Activated T-cell treated with anti-CD3 and anti-CD28 coated beads, Interleukin-2, amount 50 U/mL, for 24 hours (primary cell): ENCODE data around the gene MSI2.

ENCODE experiments used
- DNase-seq: peaks from one replicate; pipeline ENCODE4 v3.0.0-alpha.2; 2020
- H3K27ac Mint-ChIP-seq: 2 replicates; pipeline ENCODE4 v1.8.0; 2020; ENCODE audit warnings: mild to moderate bottlenecking, mixed read lengths
- H3K27me3 Mint-ChIP-seq: 2 replicates; pipeline ENCODE4 v1.8.0; 2020; ENCODE audit warnings: mixed read lengths
- H3K36me3 Mint-ChIP-seq: 2 replicates; pipeline ENCODE4 v1.8.0; 2020; ENCODE audit warnings: low read depth, mixed read lengths
- H3K4me1 Mint-ChIP-seq: 2 replicates; pipeline ENCODE4 v1.8.0; 2020; ENCODE audit warnings: low read depth, mixed read lengths
- H3K4me3 Mint-ChIP-seq: 2 replicates; pipeline ENCODE4 v1.8.0; 2020; ENCODE audit warnings: mild to moderate bottlenecking, moderate library complexity, mixed read lengths
- H3K9me3 Mint-ChIP-seq: 2 replicates; pipeline ENCODE4 v1.8.0; 2020; ENCODE audit warnings: mixed read lengths

The MSI2 gene

GRCh38 chr17:57630736-57631135 lies 374.4 kb downstream of the MSI2 start:
- no peak overlapping the region for H3K4me3 Mint-ChIP-seq
- no peaks in the 10 kb centered on the region for H3K4me1 Mint-ChIP-seq
- no peaks in the 10 kb centered on the region for H3K9me3 Mint-ChIP-seq
- H3K27me3 Mint-ChIP-seq, result no peaks in the 10 kb centered on the region
- no peak overlapping the region for H3K27ac Mint-ChIP-seq
- peaks cover 73% of the 10 kb centered on the region for H3K36me3 Mint-ChIP-seq
- DNase-seq, result no peak

- no peak overlapping the region for H3K4me3 Mint-ChIP-seq
- no peaks in the 10 kb centered on the region for H3K4me1 Mint-ChIP-seq
- H3K27ac Mint-ChIP-seq, result no peak overlapping the region
- peaks cover 78% of the 10 kb centered on the region for H3K36me3 Mint-ChIP-seq
- no peak for DNase-seq
- no peaks in the 10 kb centered on the region for H3K27me3 Mint-ChIP-seq
- H3K9me3 Mint-ChIP-seq, result no peaks in the 10 kb centered on the region
These were observed 375.5 kb downstream of the MSI2 start for GRCh38 chr17:57631871-57632270.

GRCh38 chr17:57632294-57632693 lies 376.0 kb downstream of the MSI2 start:
- Mint-ChIP-seq H3K4me3 (no peak overlapping the region), H3K36me3 (peaks cover 79% of the 10 kb centered on the region), H3K9me3 (no peaks in the 10 kb centered on the region), H3K27me3 (no peaks in the 10 kb centered on the region), H3K27ac (no peak overlapping the region), H3K4me1 (no peaks in the 10 kb centered on the region)
- no peak for DNase-seq

GRCh38 chr17:57633236-57633635 lies 376.9 kb downstream of the MSI2 start:
- H3K4me1 Mint-ChIP-seq, result no peaks in the 10 kb centered on the region
- no peak overlapping the region for H3K27ac Mint-ChIP-seq

GRCh38 chr17:57634713-57635465 lies 378.6 kb downstream of the MSI2 start:
- Mint-ChIP-seq H3K4me1 (no peaks in the 10 kb centered on the region), H3K9me3 (no peaks in the 10 kb centered on the region)
- no peak for DNase-seq

More at GRCh38 chr17:57633236-57633635, 376.9 kb downstream of the MSI2 start:
- H3K27me3 Mint-ChIP-seq, result no peaks in the 10 kb centered on the region
- H3K36me3 Mint-ChIP-seq, result peaks cover 82% of the 10 kb centered on the region
- no peaks in the 10 kb centered on the region for H3K9me3 Mint-ChIP-seq
- no peak overlapping the region for H3K4me3 Mint-ChIP-seq
- no peak for DNase-seq

GRCh38 chr17:57636274-57636673 lies 380.0 kb downstream of the MSI2 start:
- no peak for DNase-seq
- H3K4me1 Mint-ChIP-seq, result no peaks in the 10 kb centered on the region
- H3K4me3 Mint-ChIP-seq, result no peak overlapping the region
- H3K27me3 Mint-ChIP-seq, result no peaks in the 10 kb centered on the region
- H3K36me3 Mint-ChIP-seq, result peaks cover 61% of the 10 kb centered on the region
- peak overlapping the region; percentile 64 for H3K27ac Mint-ChIP-seq
- no peaks in the 10 kb centered on the region for H3K9me3 Mint-ChIP-seq

More at GRCh38 chr17:57634713-57635465, 378.6 kb downstream of the MSI2 start:
- H3K27ac Mint-ChIP-seq, result no peak overlapping the region
- no peaks in the 10 kb centered on the region for H3K27me3 Mint-ChIP-seq
- no peak overlapping the region for H3K4me3 Mint-ChIP-seq
- peaks cover 72% of the 10 kb centered on the region for H3K36me3 Mint-ChIP-seq

- peak overlapping the region; percentile 64 for H3K27ac Mint-ChIP-seq
- H3K9me3 Mint-ChIP-seq, result no peaks in the 10 kb centered on the region
- H3K4me1 Mint-ChIP-seq, result no peaks in the 10 kb centered on the region
- no peak overlapping the region for H3K4me3 Mint-ChIP-seq
- H3K36me3 Mint-ChIP-seq, result peaks cover 53% of the 10 kb centered on the region
- H3K27me3 Mint-ChIP-seq, result no peaks in the 10 kb centered on the region
- DNase-seq, result no peak
These were observed 380.8 kb downstream of the MSI2 start for GRCh38 chr17:57636985-57637665.

GRCh38 chr17:57637666-57638010 lies 381.3 kb downstream of the MSI2 start:
- DNase-seq, result no peak
- no peaks in the 10 kb centered on the region for H3K4me1 Mint-ChIP-seq
- H3K4me3 Mint-ChIP-seq, result no peak overlapping the region
- peaks cover 48% of the 10 kb centered on the region for H3K36me3 Mint-ChIP-seq
- H3K9me3 Mint-ChIP-seq, result no peaks in the 10 kb centered on the region
- no peak overlapping the region for H3K27ac Mint-ChIP-seq
- no peaks in the 10 kb centered on the region for H3K27me3 Mint-ChIP-seq

- Mint-ChIP-seq H3K36me3 (peaks cover 42% of the 10 kb centered on the region), H3K9me3 (no peaks in the 10 kb centered on the region), H3K4me3 (no peak overlapping the region), H3K4me1 (no peaks in the 10 kb centered on the region), H3K27me3 (no peaks in the 10 kb centered on the region), H3K27ac (no peak overlapping the region)
- DNase-seq, result no peak
These were observed 382.0 kb downstream of the MSI2 start for GRCh38 chr17:57638284-57638683.

- Mint-ChIP-seq H3K4me1 (peaks cover 3% of the 10 kb centered on the region), H3K36me3 (peaks cover 39% of the 10 kb centered on the region), H3K4me3 (no peak overlapping the region), H3K27ac (no peak overlapping the region), H3K9me3 (no peaks in the 10 kb centered on the region), H3K27me3 (no peaks in the 10 kb centered on the region)
- no peak for DNase-seq
These were observed 383.1 kb downstream of the MSI2 start for GRCh38 chr17:57639381-57639780.

GRCh38 chr17:57640079-57640478 lies 383.8 kb downstream of the MSI2 start:
- no peak for DNase-seq
- H3K4me1 Mint-ChIP-seq, result peaks cover 4% of the 10 kb centered on the region
- H3K36me3 Mint-ChIP-seq, result peaks cover 36% of the 10 kb centered on the region
- no peak overlapping the region for H3K27ac Mint-ChIP-seq
- H3K27me3 Mint-ChIP-seq, result no peaks in the 10 kb centered on the region
- no peak overlapping the region for H3K4me3 Mint-ChIP-seq
- no peaks in the 10 kb centered on the region for H3K9me3 Mint-ChIP-seq

GRCh38 chr17:57641761-57642160 lies 385.4 kb downstream of the MSI2 start:
- DNase-seq, result no peak
- Mint-ChIP-seq H3K4me1 (peaks cover 17% of the 10 kb centered on the region), H3K27ac (no peak overlapping the region), H3K9me3 (no peaks in the 10 kb centered on the region), H3K27me3 (no peaks in the 10 kb centered on the region), H3K4me3 (no peak overlapping the region), H3K36me3 (peaks cover 30% of the 10 kb centered on the region)

GRCh38 chr17:57643062-57643461 lies 386.7 kb downstream of the MSI2 start:
- no peak overlapping the region for H3K4me3 Mint-ChIP-seq
- no peak for DNase-seq
- no peaks in the 10 kb centered on the region for H3K27me3 Mint-ChIP-seq
- no peak overlapping the region for H3K27ac Mint-ChIP-seq
- peaks cover 17% of the 10 kb centered on the region for H3K36me3 Mint-ChIP-seq
- no peaks in the 10 kb centered on the region for H3K9me3 Mint-ChIP-seq
- H3K4me1 Mint-ChIP-seq, result peaks cover 17% of the 10 kb centered on the region

GRCh38 chr17:57644326-57644725 lies 388.0 kb downstream of the MSI2 start:
- no peak for DNase-seq
- Mint-ChIP-seq H3K9me3 (no peaks in the 10 kb centered on the region), H3K27me3 (no peaks in the 10 kb centered on the region), H3K4me1 (peaks cover 17% of the 10 kb centered on the region), H3K27ac (peak overlapping the region; percentile 23), H3K4me3 (no peak overlapping the region), H3K36me3 (peaks cover 10% of the 10 kb centered on the region)

- H3K27ac Mint-ChIP-seq, result peak overlapping the region; percentile 66
- no peak overlapping the region for H3K4me3 Mint-ChIP-seq
- H3K4me1 Mint-ChIP-seq, result peaks cover 17% of the 10 kb centered on the region
- no peaks in the 10 kb centered on the region for H3K9me3 Mint-ChIP-seq
- H3K27me3 Mint-ChIP-seq, result no peaks in the 10 kb centered on the region
- no peak for DNase-seq
- peaks cover 9% of the 10 kb centered on the region for H3K36me3 Mint-ChIP-seq
These were observed 389.8 kb downstream of the MSI2 start for GRCh38 chr17:57645950-57646665.
